ENCODE measurements around the gene TRAPPC4. TPM values are rescaled to one million over a fixed set of nuclear protein-coding genes. Genes with fewer than 3 reads are reported as not detected.

The TRAPPC4 gene
- total and polyA plus RNA-seq, 2 of the 8 experiments (the other 6 are each of a cell fraction or from before 2014, with no cell fraction given) = 94.3 to 223 TPM

GRCh38 chr11:118984825-118985224 lies 33.7 kb upstream of the TRAPPC4 start:
- no peak overlapping the region for H4K91ac ChIP-seq (replicated peaks; ENCODE audit: insufficient read length, low read length)
- H4K5ac ChIP-seq (ENCODE audit: insufficient read length, low read depth, low read length) = no peak overlapping the region
- no peak overlapping the region for H2AK5ac ChIP-seq (ENCODE audit: low read depth, low read length)
- H2BK15ac ChIP-seq (ENCODE audit: low read length) = no peak overlapping the region
- no peak overlapping the region for H3K27ac ChIP-seq (ENCODE audit: low read depth, low read length)
- H2BK120ac ChIP-seq (replicated peaks; ENCODE audit: low read depth, low read length) = no peak overlapping the region
- peaks cover 0 to 5% (median 0%) of the 10 kb centered on the region in 4 experiments; a peak in 1 of 7 replicates for H3K27me3 ChIP-seq (replicated peaks in 1 of 4; ENCODE audit: control insufficient read depth in 3 of 4, extremely low read depth in 1 of 4, insufficient read depth in 3 of 4, low read length in 3 of 4)
- POLR2A ChIA-PET (ENCODE audit: partially characterized antibody) = interaction anchor here (0.6 to 2.2 kb wide), 7 partner anchors 10 to 150 kb away, joined by 3 to 13 read pairs (median 4); partner anchors contain the start of gene CENATAC
- no peak overlapping the region for H3K4ac ChIP-seq (replicated peaks; ENCODE audit: insufficient read length, low read depth, low read length)
- no peaks in the 10 kb centered on the region for H3K79me1 ChIP-seq (ENCODE audit: low read depth, low read length)
- no peak overlapping the region for H3K56ac ChIP-seq (replicated peaks; ENCODE audit: insufficient read length, low read depth, low read length)
- H4K20me1 ChIP-seq (replicated peaks in 1 of 2; ENCODE audit: control insufficient read depth in 1 of 2, insufficient read depth in 2 of 2, low read length in 2 of 2) = no peaks in the 10 kb centered on the region
- no peak overlapping the region for H2BK12ac ChIP-seq (ENCODE audit: low read depth, low read length)
- H3K4me3 ChIP-seq (ENCODE audit: extremely low read depth in 1 of 4, insufficient read depth in 2 of 4, low read depth in 3 of 4, low read length in 4 of 4) = no peak overlapping the region
- H3K79me2 ChIP-seq (ENCODE audit: control insufficient read depth in 1 of 2, insufficient read depth in 2 of 2, low read length in 2 of 2) = no peaks in the 10 kb centered on the region
- no peak overlapping the region for H3K14ac ChIP-seq (ENCODE audit: insufficient read length)
- H3K23me2 ChIP-seq (ENCODE audit: low read depth, low read length) = no peaks in the 10 kb centered on the region
- H2AFZ ChIP-seq (ENCODE audit: low read length) = no peak overlapping the region
- H2BK20ac ChIP-seq (ENCODE audit: low read length) = no peak overlapping the region
- H3K4me2 ChIP-seq (ENCODE audit: insufficient read depth in 1 of 2, low read depth in 2 of 2, low read length in 2 of 2) = no peak overlapping the region
- H3K9ac ChIP-seq (replicated peaks in 1 of 4; ENCODE audit: extremely low read depth in 1 of 4, low read depth in 3 of 4, low read length in 3 of 4) = no peak overlapping the region
- CTCF ChIA-PET (ENCODE audit: partially characterized antibody) = interaction anchor here (0.8 to 1.2 kb wide), 2 partner anchors 10 to 28 kb away, joined by 3 to 5 read pairs; no protein-coding TSS in a partner anchor
- no peak overlapping the region for H4K8ac ChIP-seq (ENCODE audit: extremely low read depth, insufficient read depth, low read length)
- no peak overlapping the region for H3K23ac ChIP-seq (ENCODE audit: insufficient read length)
- 95% methylated on average over 2 of the region's 2 CpGs; no CpG with 5 or more reads in 1 of the 2 experiments for WGBS, 2 experiments (ENCODE audit: extremely low coverage in 1 of 2, insufficient coverage in 1 of 2, insufficient read length in 1 of 2, insufficient replicate concordance in 2 of 2, low coverage in 1 of 2, low lambda C conversion rate in 2 of 2, missing lambda C conversion rate in 1 of 2)
- no peak overlapping the region for H2BK5ac ChIP-seq (ENCODE audit: low read depth, low read length)
- H3K9me3 ChIP-seq (ENCODE audit: insufficient read depth in 2 of 2, low read depth in 1 of 2, low read length in 1 of 2) = no peaks in the 10 kb centered on the region
- peaks cover 0 to 9% (median 5%) of the 10 kb centered on the region in 4 experiments; a peak in 5 of 7 replicates for H3K4me1 ChIP-seq (replicated peaks in 1 of 4; ENCODE audit: control insufficient read depth in 3 of 4, insufficient read depth in 4 of 4, low read length in 3 of 4)
- no peaks in the 10 kb centered on the region for H3K36me3 ChIP-seq (ENCODE audit: control insufficient read depth in 2 of 4, insufficient read depth in 4 of 4, low read length in 3 of 4)
- DNase-seq (ENCODE audit: low read depth in 1 of 2, low spot score in 2 of 2) = no peak
- H3K18ac ChIP-seq (ENCODE audit: extremely low read depth, low read length) = no peak overlapping the region
- no peak for FAIRE-seq
- TF ChIP-seq JUN (IDR thresholded peaks at IDR 0.05; ENCODE audit: low read depth, low read length) (no peak), SIX5 (IDR thresholded peaks at IDR 0.05; ENCODE audit: low read depth, low read length) (no peak), RAD21 (IDR thresholded peaks at IDR 0.05 in 1 of 2, conservative IDR thresholded peaks at IDR 0.05 in 1 of 2; ENCODE audit: low read depth in 2 of 2, low read length in 2 of 2) (no peak), RFX5 (IDR thresholded peaks at IDR 0.05; ENCODE audit: borderline replicate concordance, low read depth, low read length) (no peak), TAF1 (IDR thresholded peaks at IDR 0.05; ENCODE audit: low read depth, low read length) (no peak), SP4 (IDR thresholded peaks at IDR 0.05; ENCODE audit: low read length) (no peak), MAFK (IDR thresholded peaks at IDR 0.05; ENCODE audit: low read depth, low read length) (no peak), SIN3A (conservative IDR thresholded peaks at IDR 0.05 in 1 of 2, IDR thresholded peaks at IDR 0.05 in 1 of 2; ENCODE audit: low read depth in 1 of 2, low read length in 2 of 2) (no peak), POU5F1 (IDR thresholded peaks at IDR 0.05; ENCODE audit: low read depth, low read length) (no peak), RNF2 (IDR thresholded peaks at IDR 0.05; ENCODE audit: borderline replicate concordance, low read depth, low read length, missing control alignments, poor library complexity, severe bottlenecking) (no peak), POLR2AphosphoS5 (IDR thresholded peaks at IDR 0.05; ENCODE audit: low read depth, low read length) (no peak), KDM5A (IDR thresholded peaks at IDR 0.05; ENCODE audit: low read length) (no peak), JUND (IDR thresholded peaks at IDR 0.05; ENCODE audit: low read length) (no peak), CTBP2 (IDR thresholded peaks at IDR 0.05; ENCODE audit: borderline replicate concordance, insufficient read depth, insufficient read length, low read length) (no peak)
